GM19452 (cell line): ENCODE measurements around the gene CLPTM1.

Source experiments
- ATAC-seq: cut with Tn5 transposase; IDR thresholded peaks from one replicate; pipeline ENCODE4 v1.9.1; 2021; ENCODE audit not compliant: unreplicated experiment

Gene CLPTM1

GRCh38 chr19:45008552-45008951 is 53.4 kb downstream of the CLPTM1 start:
- no peak for ATAC-seq

GRCh38 chr19:45009625-45010255 is 54.6 kb downstream of the CLPTM1 start:
- no peak for ATAC-seq

DNA sequence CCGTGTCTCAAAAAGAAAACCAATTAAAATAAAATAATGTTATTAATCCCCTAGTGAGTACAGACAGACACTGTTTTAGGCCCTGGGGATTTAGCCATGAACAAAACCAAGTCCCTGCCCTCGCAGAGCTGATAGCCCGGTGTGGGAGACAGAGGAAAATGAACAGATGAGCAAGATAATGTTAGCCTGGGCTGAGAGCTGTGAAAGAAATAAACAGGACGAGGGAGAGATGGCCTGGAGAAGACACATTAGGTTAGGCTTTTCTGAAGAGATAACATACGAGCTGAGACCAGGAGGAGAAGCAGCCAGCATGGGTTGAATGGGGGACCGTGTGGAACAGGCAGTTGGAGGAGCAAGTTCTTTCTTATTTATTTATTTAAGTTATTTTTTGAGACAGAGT is 55.1 kb downstream of the CLPTM1 start:
- ATAC-seq: no peak

DNA sequence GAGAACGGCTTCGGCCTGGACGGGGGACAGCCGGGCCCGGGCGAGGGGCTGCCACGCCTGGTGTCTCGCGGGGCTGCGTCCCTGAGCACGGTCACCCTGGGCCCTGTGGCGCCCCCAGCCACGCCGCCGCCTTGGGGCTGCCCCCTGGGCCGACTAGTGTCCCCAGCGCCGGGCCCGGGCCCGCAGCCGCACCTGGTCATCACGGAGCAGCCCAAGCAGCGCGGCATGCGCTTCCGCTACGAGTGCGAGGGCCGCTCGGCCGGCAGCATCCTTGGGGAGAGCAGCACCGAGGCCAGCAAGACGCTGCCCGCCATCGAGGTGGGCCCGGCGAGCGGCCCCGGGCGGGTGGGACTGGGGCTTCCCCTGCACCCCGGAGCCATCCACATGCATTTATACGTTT is 56.8 kb downstream of the CLPTM1 start:
- no peak for ATAC-seq

DNA sequence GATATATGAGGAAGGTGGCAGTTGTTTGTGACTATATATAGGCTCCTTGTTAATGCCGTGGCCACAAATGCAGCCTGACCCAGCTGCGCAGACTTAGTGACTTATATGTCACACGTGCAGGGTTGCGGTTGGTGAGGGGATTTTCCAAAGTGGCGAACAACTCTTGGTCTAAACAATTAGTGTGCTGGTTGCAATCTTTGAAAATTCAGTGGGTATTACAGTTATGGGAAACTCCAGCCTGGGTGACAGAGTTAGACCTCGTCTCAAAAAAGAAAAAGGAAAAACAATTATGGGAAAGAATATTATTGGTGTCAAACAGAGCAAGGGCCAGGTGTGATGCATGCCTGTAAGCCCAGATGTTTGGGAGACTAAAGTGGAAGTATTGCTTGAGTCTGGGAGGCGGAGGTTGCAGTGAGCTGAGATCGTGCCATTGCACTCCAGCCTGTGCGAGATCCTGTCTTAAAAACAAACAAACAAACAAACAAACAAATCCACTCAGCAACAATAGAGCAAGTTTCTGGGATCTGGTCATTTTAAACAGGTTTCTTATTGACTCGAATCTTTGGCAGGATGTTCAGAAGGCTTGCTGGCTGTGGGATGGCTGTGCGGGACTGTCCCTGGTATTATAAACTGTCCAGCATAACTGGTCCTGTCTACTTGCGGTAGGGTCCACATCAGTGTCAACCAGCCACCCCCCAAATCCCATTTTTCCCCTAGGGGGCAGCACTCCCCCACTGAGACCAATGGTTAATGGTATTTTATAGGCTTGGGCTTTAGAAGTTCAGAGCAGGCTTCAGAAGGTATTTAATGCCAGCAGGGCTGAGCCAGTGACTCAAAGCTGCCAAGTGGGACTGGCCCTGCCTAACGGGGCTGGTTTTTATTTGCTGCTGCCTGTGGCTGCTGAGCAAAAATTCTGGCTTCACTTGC is 61.5 kb downstream of the CLPTM1 start:
- ATAC-seq: peak; percentile 78

GRCh38 chr19:45019187-45019586 is 64.0 kb downstream of the CLPTM1 start:
- no peak for ATAC-seq

DNA sequence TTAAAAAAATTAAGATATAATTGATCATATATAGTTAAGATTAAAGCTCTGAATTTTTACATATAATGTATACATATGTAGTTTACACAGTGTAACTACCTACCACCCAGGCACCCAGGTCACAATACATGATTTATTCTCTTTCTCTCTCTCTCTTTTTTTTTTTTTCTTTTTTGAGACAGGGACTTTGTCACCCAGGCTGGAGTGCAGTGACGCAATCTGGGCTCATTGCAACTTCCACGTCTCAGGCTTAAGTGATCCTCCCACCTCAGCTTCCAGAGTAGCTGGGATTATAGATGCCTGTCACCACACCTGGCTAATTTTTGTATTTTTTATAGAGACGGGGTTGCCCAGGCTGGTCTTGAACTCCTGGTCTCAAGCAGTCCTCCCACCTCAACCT is 64.9 kb downstream of the CLPTM1 start:
- no peak for ATAC-seq

DNA sequence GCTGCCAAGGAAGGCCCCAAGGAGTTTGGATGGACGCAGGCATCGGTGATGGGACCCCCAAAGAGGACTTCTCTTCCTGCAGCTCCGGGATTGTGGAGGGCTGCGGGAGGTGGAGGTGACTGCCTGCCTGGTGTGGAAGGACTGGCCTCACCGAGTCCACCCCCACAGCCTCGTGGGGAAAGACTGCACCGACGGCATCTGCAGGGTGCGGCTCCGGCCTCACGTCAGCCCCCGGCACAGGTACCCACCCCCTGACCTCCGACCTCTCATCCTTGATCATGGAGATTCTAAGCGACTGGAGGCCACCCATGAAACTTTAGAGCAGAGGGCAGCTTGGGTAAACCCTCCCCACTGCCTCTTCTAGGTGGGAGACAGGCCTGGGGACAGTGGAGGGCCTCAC is 66.8 kb downstream of the CLPTM1 start:
- ATAC-seq: no peak

DNA sequence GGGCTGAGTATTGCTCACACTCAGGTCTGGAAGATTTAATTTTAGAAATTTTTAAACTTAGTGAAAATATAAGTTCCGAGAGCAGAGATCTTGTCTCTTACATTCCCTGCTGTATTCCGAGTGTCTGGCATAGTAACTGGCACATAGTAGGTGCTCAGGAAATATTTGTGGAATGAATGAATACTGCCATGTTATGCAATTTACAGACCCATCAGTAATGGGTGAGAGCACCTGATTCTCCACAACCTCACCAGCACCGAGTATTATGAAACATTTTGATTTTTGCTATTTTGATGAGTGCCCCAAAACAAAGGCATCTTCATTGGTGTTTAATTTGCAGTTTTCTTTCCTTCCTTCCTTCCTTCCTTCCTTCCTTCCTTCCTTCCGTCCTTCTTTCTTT is 67.9 kb downstream of the CLPTM1 start:
- no peak for ATAC-seq

DNA sequence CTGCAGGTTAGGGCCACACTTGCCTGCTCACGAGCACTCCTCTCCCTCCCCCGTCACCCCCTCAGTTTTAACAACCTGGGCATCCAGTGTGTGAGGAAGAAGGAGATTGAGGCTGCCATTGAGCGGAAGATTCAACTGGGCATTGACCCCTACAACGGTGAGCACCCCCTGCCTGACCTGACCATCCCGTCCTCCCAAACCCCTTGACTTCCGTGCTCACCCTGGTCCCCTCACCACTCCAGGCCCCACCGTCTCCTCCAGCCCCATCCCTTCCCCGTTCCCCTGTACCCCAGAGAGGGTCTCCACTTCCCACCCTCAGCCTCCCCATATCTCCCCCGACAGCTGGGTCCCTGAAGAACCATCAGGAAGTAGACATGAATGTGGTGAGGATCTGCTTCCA is 70.1 kb downstream of the CLPTM1 start:
- no peak for ATAC-seq

- ATAC-seq: no peak
Measured at GRCh38 chr19:45027371-45027770, 72.2 kb downstream of the CLPTM1 start.

DNA sequence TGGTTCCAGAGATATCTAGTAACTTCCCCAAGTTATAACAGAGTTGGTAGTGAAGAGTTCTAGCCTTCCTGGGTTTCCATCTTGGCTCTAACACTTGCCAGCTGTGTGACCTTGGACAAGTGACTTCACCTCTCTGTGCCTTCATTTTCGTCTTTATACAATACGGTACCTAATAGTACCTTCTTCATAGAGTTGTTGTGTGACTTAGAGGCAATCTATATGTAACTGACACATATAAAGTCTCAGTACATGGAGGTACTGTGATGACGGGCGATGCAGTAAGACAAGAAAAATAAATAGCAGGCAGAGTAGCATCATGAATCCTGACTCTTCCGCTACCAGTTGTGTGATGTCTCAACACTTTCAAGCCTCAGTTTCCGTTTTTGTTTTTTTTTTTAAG is 75.6 kb downstream of the CLPTM1 start:
- no peak for ATAC-seq

DNA sequence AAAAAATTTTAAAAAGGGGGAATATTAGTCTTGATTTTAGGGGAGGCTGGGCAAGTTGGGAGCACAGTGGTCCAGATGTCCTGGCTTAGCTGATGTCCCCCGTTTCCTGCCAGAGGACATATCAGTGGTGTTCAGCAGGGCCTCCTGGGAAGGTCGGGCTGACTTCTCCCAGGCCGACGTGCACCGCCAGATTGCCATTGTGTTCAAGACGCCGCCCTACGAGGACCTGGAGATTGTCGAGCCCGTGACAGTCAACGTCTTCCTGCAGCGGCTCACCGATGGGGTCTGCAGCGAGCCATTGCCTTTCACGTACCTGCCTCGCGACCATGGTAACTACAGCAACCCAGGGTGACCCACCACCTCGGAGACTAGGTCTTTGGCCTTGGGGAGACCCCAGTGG is 77.2 kb downstream of the CLPTM1 start:
- ATAC-seq: no peak

DNA sequence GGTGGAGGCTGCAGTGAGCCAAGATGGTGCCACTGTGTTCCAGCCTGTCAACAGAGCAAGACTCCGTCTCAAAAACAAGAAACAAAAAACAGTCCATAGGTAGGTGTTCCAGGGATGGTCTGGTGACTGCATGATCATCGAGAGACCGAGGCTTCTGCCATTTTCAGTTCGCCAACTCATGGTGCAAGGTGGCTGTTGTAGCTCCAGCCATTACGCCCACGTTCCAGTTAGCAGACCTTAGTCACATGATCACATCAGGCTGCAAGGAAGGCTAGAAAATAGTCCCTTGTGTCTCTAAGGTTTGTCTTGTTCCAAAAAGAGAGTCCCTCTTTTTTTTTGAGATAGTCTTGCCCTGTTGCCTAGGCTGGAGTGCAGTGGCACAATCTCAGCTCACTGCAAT is 80.6 kb downstream of the CLPTM1 start:
- ATAC-seq: no peak

- ATAC-seq: no peak
Measured at GRCh38 chr19:45037393-45038169, 82.4 kb downstream of the CLPTM1 start.

GRCh38 chr19:45038931-45039893 is 84.0 kb downstream of the CLPTM1 start, which contains the start of gene CLASRP:
CLASRP (plus strand) TSS chr19:45039045; CDS start chr19:45040213, 1,168 bp downstream.
- peak; percentile 79 for ATAC-seq

GRCh38 chr19:45040059-45040771 is 85.0 kb downstream of the CLPTM1 start:
- no peak for ATAC-seq

- no peak for ATAC-seq
Measured at GRCh38 chr19:45041125-45041524, 85.9 kb downstream of the CLPTM1 start.
